ENCODE data around the gene TRPT1.

Gene TRPT1

GRCh38 chr11:64185175-64185692, 40.8 kb downstream of the TRPT1 start (continued):
- TF ChIP-seq TSHZ1 (tag by site-specific recombination; IDR thresholded peaks at IDR 0.05; ENCODE audit: borderline replicate concordance) (no peak), ZNF692 (tag by site-specific recombination; IDR thresholded peaks at IDR 0.05) (peak; percentile 85), ZBTB21 (tag by site-specific recombination; IDR thresholded peaks at IDR 0.05) (no peak), KLF8 (tag by site-specific recombination; IDR thresholded peaks at IDR 0.05) (peak; percentile 83), BCL11A (tag by site-specific recombination; IDR thresholded peaks at IDR 0.05; ENCODE audit: low read depth) (peak; percentile 78; the same call in 1 of the 2 replicates), ZXDB (tag by site-specific recombination; IDR thresholded peaks at IDR 0.05) (peak; percentile 82), ZNF639 (tag by site-specific recombination; IDR thresholded peaks at IDR 0.05) (peak; percentile 20; the same call in 1 of the 2 replicates), KLF10 (tag by site-specific recombination; IDR thresholded peaks at IDR 0.05) (0 out of 2 replicates have a peak, but pooled peaks have one; percentile 20), ZNF560 (tag by site-specific recombination; IDR thresholded peaks at IDR 0.05; ENCODE audit: borderline replicate concordance) (no peak), GLI2 (tag by site-specific recombination; IDR thresholded peaks at IDR 0.05; ENCODE audit: borderline replicate concordance, low read depth) (no peak), REST (tag by site-specific recombination; IDR thresholded peaks at IDR 0.05) (peak; percentile 50; the same call in 1 of the 2 replicates), ZNF596 (tag by site-specific recombination; IDR thresholded peaks at IDR 0.05) (no peak), KLF1 (tag by site-specific recombination; IDR thresholded peaks at IDR 0.05) (peak; percentile 66), ZNF776 (tag by site-specific recombination; IDR thresholded peaks at IDR 0.05; ENCODE audit: borderline replicate concordance) (no peak), PRDM2 (tag by site-specific recombination; IDR thresholded peaks at IDR 0.05; ENCODE audit: borderline replicate concordance) (no peak; the same call in 1 of the 2 replicates), ZNF221 (tag by site-specific recombination; IDR thresholded peaks at IDR 0.05; ENCODE audit: borderline replicate concordance) (no peak), ZNF426 (tag by site-specific recombination; IDR thresholded peaks at IDR 0.05) (no peak), ZNF202 (tag by site-specific recombination; IDR thresholded peaks at IDR 0.05; ENCODE audit: borderline replicate concordance) (no peak), ZNF48 (tag by site-specific recombination; IDR thresholded peaks at IDR 0.05) (no peak), ZNF561 (tag by site-specific recombination; IDR thresholded peaks at IDR 0.05; ENCODE audit: borderline replicate concordance) (peak; percentile 74; the same call in 1 of the 2 replicates), ZNF24 (tag by site-specific recombination; IDR thresholded peaks at IDR 0.05) (peak; percentile 60; the same call in 1 of the 2 replicates), ZNF211 (tag by site-specific recombination; IDR thresholded peaks at IDR 0.05; ENCODE audit: low read depth) (no peak), GLI4 (tag by site-specific recombination; IDR thresholded peaks at IDR 0.05) (0 out of 2 replicates have a peak, but pooled peaks have one; percentile 65), KLF7 (tag by site-specific recombination; IDR thresholded peaks at IDR 0.05; ENCODE audit: borderline replicate concordance) (peak; percentile 70; the same call in 1 of the 2 replicates)

All from HEK293 (cell line).